HG03095 (cell line): ENCODE measurements around the gene ATG4B.
A peak's percentile ranks its signal among the peaks of the same experiment; 100 is the strongest.

Experiments used
- ATAC-seq: cut with Tn5 transposase; IDR thresholded peaks from one replicate; pipeline ENCODE4 v1.9.1; 2021; ENCODE audit warnings: moderate library complexity; ENCODE audit not compliant: unreplicated experiment

The ATG4B gene

DNA sequence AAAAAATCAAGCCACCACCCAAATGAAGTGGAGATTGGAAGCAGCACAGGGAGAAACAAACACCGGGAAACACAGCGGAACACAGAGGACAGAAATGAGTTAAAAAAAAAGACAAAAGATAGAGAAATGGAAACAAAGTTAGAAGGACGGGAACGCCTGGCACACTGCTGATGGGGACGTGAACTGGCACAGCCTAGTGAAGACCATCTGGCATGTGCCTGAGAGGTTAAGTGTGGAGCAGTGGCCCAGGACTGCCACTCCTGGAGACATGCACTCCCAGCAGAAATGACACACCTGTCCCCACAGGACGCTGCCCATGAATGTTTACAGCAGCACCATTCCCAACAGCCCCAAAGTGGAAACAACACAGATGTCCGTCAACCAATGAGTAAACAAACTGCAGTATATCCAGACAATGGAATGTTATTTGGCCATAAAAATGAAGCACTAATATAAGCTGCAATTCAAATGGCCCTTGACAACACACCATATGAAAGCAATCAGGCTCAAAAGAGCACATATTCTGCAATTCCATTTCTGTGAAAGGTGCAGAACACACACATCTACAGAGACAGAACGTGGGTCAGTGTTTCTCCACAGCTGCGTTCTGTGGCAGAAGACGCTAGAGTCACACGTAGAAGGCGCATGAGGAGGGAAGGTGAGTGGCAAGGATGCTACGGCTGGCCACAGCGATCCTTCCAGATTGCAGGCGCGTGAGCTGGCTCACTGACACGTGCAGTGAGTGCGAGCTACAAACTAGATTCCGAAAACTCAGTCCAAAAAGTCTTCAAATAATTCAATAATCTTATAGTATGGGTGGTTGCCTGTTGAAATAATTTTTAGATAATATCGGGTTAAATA, 25.1 kb upstream of the ATG4B start:
- no peak for ATAC-seq

GRCh38 chr2:241613017-241613780, 24.3 kb upstream of the ATG4B start:
- no peak for ATAC-seq

DNA sequence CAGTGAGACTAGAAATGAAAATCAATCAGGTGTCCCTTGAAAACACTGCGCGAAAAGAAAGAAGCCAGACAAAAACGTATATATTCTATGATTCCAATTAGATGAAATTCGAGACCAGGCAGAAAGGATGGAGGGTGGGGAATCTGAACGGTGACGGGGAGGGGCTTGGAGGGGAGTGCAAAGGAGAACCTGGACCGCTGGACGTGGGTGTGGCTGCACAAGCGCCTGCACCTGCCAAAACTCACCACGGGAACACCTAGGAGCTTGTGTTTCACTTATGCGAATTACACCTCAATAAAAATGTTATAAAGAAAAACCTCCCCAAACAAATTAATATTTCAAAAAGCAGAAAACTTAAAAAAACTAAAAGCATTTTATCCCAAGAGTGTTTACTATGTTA, 22.5 kb upstream of the ATG4B start:
- no peak for ATAC-seq

DNA sequence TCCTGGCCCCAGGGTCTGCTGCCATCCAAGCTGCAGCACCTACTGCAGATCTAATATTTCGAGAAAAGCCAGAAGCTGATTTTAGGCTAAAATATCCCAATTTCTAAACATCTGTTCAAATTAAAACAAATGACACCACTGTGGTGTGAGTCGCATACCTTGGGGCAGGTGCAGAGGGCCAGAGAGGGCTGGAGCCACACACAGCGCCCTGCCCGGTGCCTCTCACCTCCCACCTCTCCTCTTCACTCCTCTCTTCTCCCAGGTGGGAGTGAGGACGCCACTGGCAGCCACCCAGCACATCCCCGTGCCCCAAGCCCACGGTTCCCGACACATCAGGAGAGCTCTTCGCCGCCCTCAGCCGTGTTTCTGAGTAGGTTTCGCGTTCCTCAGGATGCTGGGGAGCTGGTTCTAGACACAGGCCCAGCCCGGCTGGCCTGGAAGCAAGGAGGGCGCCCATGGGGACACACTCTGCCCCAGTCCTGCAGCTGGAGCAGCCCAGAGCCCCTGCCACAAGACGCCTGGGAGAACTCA, 21.9 kb upstream of the ATG4B start:
- ATAC-seq = no peak

DNA sequence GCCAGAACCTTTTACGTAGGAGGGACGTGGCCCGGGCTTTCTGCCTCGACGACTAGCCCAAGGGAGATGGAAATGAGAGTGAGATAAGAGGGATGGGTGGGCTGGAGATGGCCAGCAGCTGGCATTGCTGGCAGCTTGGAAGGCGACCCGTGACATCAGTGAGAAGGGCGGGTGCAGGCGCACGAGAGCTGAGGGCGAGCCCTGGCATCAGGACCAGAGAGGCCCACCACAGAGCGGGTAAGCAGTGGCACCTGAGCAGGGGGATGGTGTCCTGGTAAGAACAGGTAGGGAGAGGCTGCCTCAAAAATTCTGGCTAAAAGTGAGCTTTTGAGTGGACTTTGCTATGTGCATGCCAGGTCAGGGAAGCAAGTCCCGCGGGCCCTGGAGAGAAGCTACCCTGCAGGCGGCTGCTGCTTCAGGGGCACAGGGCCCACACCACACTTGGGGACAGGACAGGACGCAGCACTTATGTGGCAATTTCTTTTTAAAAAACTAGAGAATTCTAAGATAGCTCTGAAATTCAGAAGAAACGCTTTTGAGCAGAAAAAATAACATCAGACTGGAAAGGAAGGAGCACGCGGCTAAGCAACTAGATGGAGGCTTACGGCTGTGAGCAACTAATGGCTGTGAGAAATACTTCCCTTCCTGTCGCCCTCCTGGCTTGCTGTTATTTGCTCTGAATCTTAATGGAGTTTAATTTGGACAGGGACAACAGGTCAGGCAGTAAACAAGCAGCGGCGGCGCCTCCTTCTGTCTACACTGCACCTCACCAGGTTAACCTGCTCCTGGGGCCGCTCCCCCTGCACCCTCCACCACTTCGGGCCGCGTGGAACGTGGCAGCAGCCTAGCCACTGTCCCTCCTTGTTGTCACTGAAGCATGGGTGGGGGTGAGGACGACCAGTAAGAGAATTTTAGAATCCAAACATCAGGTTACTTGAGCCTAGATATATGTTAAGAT, 21.0 kb upstream of the ATG4B start:
- ATAC-seq = no peak

DNA sequence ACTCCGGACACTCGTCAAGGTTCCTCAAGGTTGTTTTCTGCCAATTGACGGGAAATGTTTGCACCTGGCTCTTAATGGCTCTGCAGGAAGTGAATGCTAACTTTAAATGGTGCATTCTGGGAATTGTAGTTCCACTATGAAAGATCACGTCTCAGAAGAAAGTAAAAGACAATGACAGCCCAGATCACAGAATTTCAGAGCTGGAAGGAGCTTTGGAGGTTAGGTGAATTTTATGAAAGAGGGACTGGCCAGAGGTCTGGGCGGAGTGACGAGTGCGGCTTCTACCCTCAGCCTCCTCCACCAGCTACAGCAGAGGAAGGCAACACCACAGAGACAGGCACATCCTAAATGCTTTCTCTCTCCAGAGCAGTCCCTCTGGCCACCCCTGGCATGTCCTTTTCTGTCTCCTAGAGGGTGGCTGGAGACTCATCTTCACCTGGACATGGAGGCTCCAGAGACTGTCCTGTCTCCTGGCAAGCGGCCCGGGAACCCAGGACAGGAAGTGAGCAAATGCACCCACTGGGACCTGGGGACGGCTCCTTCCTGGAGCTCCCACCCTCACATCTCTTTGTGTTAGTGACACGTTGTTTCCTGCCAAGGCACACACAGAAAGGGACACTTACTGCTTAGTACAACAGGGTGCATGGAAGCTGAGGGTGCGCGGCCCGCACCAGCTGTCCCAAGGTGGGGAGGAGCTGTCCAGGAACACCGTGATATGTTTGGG, 19.9 kb upstream of the ATG4B start:
- peak; percentile 46 for ATAC-seq

DNA sequence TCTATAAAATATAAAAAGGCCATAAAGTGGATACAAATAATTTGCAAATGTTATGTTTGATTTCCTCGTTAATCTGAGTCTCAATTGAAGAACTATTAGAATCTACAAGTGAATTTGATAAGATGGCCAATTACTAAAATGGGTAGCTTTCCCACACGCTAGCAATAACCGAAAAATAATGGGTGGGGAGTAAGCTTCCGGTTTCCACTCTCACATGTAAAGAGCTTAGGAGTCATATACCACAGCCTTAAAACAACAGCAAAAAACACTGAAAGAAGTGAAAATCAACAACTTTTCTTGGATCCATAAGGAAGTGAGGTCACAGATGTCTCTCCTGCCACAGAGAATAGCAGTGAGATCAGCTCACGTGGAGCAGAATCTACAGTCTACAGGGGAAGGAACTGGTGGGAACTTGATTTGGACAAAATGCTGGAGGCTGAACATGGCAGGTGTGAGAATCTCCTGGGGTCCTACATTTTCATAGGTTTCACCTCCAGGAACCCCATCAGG, 19.1 kb upstream of the ATG4B start:
- ATAC-seq = no peak

DNA sequence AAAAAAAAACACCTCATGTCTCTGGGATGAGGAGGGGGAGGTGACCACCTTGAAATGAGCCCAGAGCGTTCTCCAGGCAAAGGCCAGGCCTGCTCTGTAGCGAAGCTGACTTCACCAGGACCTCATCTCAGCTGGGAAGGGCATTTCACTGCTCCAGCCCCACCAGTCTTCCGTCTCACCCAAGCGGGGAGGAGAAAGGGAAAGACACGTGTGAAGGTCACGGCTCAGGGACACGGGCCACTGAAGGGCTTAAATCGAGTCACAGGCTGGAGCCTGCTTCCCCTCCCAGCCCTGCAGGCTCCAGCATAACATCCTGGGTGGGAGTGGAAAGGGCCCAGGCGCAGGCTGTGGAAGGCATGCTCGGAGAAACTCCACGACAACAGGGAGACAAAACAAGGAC, 18.7 kb upstream of the ATG4B start:
- ATAC-seq = no peak

- no peak for ATAC-seq
Observed at GRCh38 chr2:241619597-241620418, 17.7 kb upstream of the ATG4B start.

- ATAC-seq = no peak
Observed at GRCh38 chr2:241620419-241620769, 17.1 kb upstream of the ATG4B start.

GRCh38 chr2:241627675-241628074, 9.8 kb upstream of the ATG4B start:
- no peak for ATAC-seq

GRCh38 chr2:241629762-241630435, 7.6 kb upstream of the ATG4B start:
- ATAC-seq = no peak

GRCh38 chr2:241632478-241633325, 4.8 kb upstream of the ATG4B start:
- ATAC-seq = no peak

- ATAC-seq = no peak
Observed at GRCh38 chr2:241633561-241633960, 3.9 kb upstream of the ATG4B start.

- no peak for ATAC-seq
Observed at GRCh38 chr2:241635756-241636155, 1.7 kb upstream of the ATG4B start.

GRCh38 chr2:241636182-241637017, 1.1 kb upstream of the ATG4B start:
- peak; percentile 25 for ATAC-seq
